HG02759 (cell line): ENCODE data around the gene ELOVL1.
A peak's percentile ranks its signal among the peaks of the same experiment; 100 is the strongest.

Experiments used
- ATAC-seq: cut with Tn5 transposase; IDR thresholded peaks from one replicate; pipeline ENCODE4 v1.9.1; 2021; ENCODE audit warnings: mild to moderate bottlenecking, moderate library complexity; ENCODE audit not compliant: unreplicated experiment

ELOVL1 gene

DNA sequence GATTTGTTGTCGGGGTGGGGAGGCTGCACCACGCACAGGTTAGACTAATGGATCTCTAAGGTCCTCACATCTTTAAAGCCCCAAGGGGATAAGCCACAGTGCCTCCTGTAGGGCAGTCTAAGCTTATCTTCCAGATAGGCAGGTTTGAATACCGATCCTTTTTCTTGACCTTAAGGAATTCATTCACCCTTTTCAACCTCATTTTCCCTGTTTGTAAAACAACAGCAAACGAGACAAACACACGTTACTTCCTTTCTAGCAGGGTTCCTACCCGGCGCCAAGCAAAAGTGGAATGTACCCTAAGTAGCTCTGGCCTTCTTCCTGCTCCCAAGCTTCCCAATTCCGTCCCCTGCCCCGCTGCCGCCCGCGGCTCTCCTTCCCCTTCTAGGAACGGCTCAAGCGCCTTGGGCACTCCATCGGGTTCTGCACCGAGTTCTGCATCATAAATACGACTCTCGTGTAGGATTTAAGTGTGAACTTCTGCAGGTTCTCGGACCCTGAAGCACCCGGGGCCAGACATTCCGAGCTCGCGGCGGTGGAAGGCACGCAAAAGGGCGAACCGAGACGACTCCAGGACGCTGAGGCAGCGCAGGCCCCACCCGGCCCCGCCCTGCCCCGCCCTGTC is 9.6 kb downstream of the ELOVL1 start:
- peak; percentile 22 for ATAC-seq

DNA sequence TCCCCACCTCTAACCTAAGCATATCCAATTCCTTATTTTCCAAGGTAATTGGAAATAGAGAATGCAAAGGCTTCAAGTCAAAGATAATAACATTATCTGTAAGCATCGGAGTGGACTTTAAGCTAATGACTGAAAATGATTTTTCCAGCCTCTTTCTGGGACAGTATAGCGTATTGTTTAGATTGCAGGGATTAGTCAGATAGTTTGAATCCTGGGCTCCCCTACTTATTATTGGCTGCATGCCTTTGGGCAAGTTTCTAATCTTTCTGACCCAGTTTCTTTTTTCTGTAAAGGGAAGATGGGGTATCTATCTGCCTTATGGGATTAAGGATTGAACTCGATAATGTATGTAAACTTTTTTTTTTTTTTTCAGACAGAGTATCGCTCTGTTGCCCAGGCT is 10.6 kb downstream of the ELOVL1 start:
- no peak for ATAC-seq

DNA sequence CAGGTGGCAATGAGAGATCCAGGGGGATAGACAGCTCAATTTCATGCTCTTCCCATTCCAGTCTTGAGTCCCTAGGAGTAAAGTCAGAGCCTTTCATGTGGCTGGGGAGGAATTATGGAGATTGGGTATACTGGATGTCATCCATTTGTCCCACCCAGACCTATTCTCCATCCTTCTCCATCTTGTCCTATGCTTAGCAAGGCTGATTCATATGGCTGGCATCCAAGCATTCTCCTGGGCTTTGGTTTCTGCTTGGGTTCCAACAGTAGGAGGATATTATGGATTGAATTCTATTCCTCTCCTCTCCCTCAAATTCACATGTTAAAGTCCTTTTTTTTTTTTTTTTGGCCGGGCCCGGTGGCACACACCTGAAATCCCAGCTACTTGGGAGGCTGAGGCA is 12.9 kb downstream of the ELOVL1 start:
- no peak for ATAC-seq

DNA sequence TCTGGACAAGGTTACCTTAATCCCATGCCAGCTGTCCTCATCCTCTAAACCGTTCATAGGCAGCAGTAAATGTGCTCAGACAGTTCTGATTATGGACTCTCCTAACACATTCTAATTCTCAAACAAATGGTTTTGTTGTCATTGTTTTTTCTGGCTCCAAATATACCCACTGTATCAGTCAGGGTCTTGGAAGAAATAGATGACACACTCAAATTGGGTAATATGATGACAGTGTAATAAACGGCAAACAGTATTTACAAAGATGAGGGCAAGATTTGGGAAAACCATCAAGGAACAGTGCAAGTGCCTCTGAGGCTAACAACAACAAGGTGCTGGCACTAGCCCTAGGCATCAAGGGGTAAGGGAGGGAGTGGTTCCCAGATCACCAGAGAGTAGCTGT is 13.3 kb downstream of the ELOVL1 start:
- no peak for ATAC-seq

DNA sequence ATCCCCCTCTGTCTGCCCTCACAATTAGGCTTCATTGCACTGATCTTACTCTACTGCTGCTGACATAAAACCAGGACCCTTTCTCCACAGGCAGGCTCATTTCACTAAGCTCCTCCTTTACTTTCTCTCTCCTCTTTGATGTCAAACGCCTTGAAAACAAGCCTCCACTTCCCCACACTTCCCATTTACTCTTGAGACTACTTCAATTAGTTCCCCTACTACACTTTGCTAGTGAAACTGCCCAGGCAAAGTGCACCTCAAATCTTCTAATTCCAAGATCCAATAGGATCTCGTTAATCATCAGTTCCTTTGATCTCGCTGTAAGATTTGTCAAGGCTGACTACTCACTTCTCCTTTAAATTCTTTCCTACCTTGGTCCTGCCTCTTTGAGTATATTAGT is 14.9 kb downstream of the ELOVL1 start:
- no peak for ATAC-seq

DNA sequence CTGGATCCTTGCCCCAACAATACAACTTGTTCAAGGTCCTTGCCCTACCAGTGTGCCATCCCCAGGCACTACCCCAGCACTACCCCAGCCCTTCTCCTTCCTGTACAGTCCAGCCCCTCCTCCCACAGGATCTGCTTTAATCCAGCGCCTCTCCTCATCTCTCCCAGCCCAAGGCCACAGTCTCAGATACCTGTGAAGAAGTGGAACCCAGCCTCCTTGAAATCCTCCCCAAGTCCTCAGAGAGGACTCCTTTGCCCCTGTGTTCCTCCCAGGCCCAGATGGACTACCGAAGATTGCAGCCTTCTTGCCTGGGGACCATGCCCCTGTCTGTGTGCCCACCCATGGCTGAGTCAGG is 15.5 kb downstream of the ELOVL1 start:
- ATAC-seq: no peak

DNA sequence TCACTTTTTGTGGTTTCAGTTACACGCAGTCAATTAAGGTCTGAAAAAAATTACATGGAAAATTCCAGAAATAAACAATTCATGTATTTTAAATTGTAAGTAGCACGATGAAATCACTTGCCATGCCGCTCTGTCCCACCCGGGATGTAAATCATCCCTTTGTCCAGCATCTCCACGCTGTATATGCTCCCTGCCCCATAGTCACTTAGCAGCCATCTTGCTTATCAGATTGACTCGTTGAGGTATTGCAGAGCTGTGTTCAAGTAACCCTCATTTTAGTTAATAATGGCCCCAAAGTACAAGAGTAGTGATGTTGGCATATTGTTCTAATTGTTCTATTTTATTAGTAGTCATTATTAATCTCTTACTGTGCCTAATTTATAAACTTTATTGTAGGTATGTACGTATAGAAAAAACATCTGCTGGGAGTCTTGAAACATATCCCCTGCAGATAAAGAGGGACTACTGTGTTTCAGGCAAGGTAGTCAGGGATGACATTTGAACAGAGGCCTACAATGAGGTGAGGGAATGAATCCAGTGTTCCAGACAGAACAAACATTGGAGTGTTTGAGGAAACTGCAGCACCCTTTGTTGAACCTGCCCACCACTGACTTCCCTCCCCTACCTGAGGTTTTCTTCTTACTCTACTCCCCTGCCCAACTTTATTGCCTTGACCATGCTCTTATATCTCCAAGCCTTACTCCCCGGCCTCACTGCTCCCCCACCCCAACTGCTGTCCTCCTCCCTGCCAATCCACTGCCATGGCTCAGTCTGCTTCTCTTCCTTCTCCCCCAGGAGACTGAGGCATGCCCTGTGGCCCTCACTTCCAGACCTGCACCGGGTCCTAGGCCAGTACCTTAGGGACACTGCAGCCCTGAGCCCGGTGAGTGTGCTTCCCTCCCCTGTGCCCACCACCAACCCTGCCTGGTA is 16.1 kb downstream of the ELOVL1 start:
- ATAC-seq: no peak

DNA sequence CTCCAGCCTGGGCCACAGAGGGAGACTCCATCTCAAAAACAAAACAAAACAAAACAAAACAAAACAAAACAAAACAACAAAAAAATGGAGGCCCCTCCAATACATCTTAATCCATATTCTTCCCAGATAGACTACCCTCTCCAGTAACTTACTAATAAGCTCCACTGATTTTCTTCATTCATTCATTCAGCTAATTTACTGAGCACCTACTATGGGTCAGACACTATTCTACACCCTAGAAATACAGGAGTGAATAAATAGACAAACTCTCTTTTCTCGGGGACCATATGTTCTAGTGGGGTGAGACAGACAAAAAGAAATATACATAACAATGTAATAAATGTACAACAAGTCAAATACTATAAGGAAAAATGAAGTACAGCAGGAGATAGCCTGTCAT is 16.8 kb downstream of the ELOVL1 start:
- ATAC-seq: no peak

DNA sequence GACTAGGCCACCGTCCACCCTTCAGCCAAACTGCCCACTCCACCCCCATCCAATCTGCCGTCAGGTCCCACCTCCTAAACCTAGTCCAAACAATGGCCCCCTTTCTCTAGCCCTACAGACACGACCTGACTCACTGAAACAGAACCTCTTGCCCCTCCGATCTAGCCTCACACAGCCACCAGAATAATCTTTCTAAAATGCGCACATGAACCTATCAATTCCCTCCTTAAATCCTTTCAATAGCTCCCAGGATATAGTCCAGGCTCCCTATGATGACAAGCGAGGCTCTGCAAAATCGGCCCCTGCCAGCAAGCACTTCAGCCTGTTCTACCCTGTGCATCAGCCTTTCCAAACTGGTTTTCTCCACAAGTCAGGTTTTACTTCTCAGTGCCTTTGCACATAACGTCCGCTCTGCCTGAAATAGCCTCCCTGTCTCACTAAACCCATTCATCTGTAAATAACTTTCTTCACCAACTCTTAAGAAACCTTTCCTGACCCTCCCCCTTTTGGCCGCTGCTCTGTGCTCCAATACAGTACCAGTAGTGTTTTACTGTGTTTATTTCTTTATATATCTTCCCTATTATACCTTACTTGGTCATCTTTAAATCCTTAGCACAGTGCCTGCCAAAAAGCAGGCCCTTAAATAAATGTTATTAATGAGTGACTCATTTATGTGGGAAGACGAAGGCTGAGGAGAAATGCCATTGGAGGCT is 18.1 kb downstream of the ELOVL1 start:
- no peak for ATAC-seq

DNA sequence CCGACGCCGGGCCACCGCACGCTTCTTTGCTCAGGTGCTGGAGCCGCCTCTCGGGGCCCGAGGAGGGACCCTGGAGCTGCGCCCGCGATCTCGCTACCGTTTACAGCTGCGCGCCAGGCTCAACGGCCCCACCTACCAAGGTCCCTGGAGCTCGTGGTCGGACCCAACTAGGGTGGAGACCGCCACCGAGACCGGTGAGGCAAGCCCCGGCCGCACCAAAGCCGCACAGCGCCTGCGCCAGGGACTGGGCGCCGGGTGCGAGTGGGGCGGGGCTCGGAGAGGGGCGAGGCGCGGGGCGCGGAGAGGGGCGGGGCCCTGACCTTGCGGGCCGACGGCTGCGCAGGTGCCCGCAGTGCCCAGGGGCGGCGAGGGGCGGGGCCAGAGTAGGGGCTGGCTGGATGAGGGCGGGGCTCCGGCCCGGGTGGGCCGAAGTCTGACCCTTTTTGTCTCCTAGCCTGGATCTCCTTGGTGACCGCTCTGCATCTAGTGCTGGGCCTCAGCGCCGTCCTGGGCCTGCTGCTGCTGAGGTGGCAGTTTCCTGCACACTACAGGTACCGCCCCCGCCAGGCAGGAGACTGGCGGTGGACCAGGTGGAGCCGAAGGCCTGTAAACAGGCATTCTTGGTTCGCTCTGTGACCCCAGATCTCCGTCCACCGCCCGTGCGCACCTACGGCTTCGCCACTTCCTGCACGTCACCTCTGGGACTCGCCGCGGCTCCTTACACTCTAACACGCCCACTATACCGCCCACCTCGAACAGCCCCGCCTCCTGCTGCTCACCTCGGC is 18.8 kb downstream of the ELOVL1 start:
- no peak for ATAC-seq

DNA sequence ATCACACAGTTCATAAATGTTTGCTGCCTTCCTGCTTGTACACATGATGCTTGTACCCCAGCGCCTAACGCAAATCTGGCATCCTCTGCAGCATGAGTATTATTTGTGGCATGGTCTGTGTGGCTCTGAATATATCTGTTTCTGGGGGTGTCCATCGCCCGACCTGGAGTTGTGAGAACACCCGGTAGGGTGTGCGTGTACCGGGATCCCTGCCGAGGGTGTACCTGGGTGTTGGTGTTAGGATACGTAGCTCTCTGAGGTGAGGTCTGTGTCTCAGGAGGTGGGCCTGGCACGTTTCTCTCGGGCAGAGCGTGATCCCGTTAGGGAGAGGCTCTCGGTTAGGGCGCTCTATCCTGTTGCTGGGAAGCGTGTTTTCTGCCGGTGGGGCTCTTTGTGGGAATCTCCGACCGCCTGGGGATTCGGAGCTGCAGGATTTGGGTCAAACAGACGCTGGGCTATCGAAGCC is 19.4 kb downstream of the ELOVL1 start:
- no peak for ATAC-seq

DNA sequence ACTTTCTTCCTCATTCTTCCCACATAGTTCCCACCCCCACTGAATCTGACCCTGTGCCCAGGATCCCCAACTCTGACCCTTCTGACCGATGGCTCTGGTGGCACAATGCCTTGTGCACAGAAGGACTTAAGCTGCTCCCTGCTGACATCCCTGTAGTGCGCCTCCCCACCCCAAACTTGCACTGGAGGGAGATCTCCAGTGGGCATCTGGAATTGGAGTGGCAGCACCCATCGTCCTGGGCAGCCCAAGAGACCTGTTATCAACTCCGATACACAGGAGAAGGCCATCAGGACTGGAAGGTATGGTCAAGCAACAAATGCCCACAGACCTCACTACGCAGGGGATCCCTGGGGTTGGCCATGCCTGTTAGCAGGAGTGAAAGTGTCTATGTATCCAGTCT is 21.2 kb downstream of the ELOVL1 start:
- no peak for ATAC-seq

DNA sequence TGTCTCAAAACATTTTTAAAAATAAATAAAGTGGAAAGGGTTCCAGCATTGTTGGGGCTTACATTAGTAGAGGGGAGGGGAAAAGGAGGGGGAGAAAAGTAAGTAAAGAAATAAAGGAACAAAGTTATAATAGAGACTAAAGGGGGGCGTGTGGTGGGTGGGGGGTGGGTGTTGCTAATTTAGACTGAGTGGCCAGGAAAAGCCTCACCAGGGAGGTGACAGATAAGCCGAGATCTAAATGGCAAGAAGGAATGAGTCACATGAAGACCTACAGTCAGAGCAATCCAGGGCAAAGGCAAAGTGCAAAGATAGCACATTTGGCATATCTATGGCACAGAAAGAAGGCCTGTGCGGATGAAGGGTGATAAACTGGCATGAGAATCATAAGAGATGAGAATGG is 22.7 kb downstream of the ELOVL1 start:
- ATAC-seq: no peak

DNA sequence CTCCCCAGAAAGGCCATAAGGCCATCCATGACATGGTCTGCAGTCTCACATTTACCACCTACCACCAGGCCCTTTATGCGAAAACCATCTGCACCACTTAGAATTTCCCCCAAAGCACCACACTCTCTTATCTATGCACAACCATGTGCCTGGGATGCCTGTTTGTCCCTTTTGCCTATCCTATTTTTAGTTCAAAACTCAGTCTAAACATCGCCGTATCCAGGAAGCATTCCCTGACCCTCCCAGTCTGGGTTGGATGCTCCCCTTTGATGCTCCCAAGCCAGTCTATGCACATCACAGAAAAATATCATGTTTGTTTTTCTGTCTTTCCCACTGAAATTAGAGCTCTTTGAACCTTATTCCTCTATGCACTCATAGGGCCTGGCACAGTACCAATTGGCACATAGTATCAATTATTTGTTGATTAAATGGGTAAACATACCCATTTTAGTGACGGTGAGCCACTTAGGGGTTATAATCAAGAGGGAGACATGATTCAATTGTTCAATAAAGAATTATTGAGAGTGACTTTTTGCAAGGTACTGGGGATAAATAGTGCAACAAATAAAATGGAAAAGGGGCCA is 23.5 kb downstream of the ELOVL1 start:
- no peak for ATAC-seq

DNA sequence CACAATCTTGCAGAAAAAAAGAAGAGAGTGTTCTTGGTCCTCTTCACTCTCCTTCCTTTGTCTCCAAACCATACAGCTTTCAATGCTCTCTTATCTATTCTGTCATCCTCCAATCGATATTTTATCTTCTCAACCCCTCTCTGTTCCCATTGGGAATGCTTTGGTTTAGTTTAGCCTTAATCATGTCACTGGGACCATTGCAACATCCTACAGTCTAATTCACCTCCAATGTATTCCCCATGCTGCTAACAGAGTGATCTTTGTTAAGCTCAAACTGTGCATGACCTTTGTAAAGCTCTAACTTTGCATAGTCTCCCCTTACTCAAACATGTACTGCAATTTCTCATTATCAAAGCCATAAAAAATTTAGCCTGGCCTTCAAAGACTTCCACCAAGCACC is 27.3 kb downstream of the ELOVL1 start:
- no peak for ATAC-seq

DNA sequence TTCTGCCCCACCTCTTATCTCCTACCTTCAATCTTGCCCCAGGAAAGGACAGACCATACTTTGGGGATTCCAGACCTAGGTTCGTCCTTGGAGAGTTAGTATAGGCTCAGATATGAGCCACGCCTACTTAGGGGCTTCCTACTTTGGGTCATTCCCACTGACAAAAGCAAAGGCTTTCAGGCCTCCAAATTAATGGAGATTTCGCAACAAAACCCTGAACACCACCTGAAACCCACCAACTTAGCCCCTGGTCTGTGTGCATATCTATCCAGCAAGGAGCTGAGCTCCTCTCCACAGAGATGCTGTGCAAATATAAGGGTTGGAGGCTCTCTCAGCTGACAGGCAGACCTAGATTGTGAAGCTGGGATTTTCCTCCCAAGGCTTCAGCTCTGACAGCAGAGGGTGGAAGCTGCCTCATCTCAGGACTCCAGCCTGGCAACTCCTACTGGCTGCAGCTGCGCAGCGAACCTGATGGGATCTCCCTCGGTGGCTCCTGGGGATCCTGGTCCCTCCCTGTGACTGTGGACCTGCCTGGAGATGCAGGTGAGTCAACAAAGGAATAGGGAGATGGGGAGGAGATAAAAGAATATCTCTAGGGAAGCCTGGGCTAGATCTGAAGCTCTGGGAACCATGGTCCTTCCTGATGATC is 28.1 kb downstream of the ELOVL1 start:
- no peak for ATAC-seq

DNA sequence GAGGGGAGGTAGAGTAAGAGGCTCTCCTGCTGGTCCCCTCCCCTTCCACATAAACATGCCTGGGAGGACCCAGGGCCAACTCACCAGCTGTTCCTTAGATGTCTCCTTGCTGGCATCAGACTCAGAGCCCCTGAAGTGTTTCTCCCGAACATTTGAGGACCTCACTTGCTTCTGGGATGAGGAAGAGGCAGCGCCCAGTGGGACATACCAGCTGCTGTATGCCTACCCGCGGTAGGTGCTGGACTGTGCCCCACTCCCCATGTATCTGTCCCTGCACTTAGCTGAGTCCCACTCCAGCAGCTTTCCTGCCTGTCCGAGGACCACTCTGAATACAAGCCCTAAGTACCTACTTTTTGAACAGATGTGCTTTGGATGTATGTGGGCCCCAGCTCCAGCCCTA is 29.8 kb downstream of the ELOVL1 start:
- no peak for ATAC-seq

DNA sequence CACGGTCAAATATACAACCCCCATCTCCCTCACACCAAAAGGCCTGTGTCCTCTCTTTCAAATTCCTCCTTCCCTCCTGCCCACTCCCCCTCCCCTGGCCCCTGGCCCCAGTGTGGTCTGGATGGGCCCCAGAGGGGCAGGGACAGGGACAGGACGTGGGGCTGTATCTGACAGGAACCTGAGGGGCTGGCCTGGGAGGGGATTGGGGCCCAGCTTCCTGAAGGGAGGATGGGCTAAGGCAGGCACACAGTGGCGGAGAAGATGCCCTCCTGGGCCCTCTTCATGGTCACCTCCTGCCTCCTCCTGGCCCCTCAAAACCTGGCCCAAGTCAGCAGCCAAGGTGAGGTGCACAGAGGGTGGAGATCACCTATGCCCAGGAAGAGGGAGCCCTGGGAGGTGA is 30.2 kb downstream of the ELOVL1 start, which contains the start of gene MPL:
Gene MPL (plus strand): TSS at position 231 of the 400 bp plus-strand sequence. CDS start 31 bp downstream, at position 262.
- ATAC-seq: no peak

DNA sequence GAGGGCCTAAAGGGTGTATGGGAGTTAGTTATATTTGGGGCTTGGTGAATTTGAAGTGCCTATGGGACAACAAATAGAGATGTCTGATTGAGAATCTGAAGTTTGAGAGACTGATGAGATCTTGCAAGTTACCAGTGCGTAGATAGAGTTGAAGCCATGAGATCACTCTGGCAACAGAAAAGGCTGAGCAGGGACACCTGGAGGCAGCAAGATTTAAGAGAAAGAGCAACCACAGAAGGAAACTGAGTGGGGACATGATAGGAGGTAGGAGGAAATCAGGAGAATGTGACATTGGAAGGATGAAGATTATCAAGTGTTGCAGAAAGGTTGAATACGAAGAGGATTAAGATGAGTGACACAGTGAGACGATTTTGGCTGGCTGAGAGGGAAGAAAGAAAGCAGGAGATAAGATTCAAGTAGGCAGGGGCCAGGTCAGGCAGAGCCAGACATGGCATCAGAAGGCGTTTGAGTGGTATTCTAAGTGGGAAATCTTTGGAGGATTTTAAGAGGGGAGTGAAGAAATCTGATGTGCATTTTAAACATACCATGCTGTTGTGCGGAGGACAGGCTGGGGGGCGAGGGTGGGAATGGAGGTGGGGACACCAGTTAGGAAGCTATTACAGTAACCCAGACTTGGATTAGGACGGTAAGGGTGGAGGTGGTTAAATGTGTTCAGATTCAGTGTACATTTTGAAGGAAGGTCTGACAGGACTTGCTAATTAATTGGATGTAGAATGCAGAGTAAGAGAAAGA is 33.2 kb downstream of the ELOVL1 start:
- ATAC-seq: no peak
